CD4-positive, alpha-beta T cell (primary cell): Measurements from ENCODE around the gene OR51B4. TPM values are rescaled to one million over a fixed set of nuclear protein-coding genes. Genes with fewer than 3 reads are reported as not detected.

ENCODE experiments used
- ATAC-seq: fragments of 200-7000 bp; cut with Tn5 transposase; one replicate; pipeline ENCODE4 v1.10.0; 2022; ENCODE audit warnings: mild to moderate bottlenecking; ENCODE audit not compliant: poor library complexity
- CTCF ChIA-PET: fragments of 350-600 bp; sonication (Branson Sonifier 250); formaldehyde crosslinking; loops from one replicate; lab custom pipeline; 2021; ENCODE audit warnings: antibody characterized with exemption, inconsistent platforms; lab: Charles Lee
- POLR2A ChIA-PET: fragments of 350-600 bp; sonication (Branson Sonifier 250); formaldehyde crosslinking; loops from one replicate; lab custom pipeline; 2021; ENCODE audit warnings: antibody characterized with exemption, inconsistent platforms; lab: Charles Lee
- DNase-seq, 14 experiments: peaks; one replicate each; pipeline ENCODE4 v3.0.0-alpha.2; 2013 to 2020; ENCODE audit warnings: mixed read lengths in 2 of 14
- H3K27ac ChIP-seq, 2 donors: one replicate each; pipeline versions ENCODE4 v1.5.1 to v1.7.0; 2013; ENCODE audit warnings: low read length in 2 of 2, low read depth in 1 of 2, mild to moderate bottlenecking in 1 of 2
- H3K27me3 ChIP-seq, 2 experiments: 1 replicate in 1 of 2; 2 replicates in 1 of 2; pipeline versions ENCODE4 v1.6.1 to v1.7.0; 2013; ENCODE audit warnings: low read length in 2 of 2, control low read depth in 1 of 2, mild to moderate bottlenecking in 1 of 2, moderate library complexity in 1 of 2; ENCODE audit not compliant: insufficient read depth in 2 of 2, control insufficient read depth in 1 of 2
- H3K36me3 ChIP-seq: one replicate; pipeline ENCODE4 v1.6.1; 2013; ENCODE audit warnings: low read length, control low read depth; ENCODE audit not compliant: insufficient read depth
- H3K4me1 ChIP-seq: one replicate; pipeline ENCODE4 v1.6.1; 2013; ENCODE audit warnings: low read length, control low read depth; ENCODE audit not compliant: insufficient read depth
- H3K4me3 ChIP-seq: one replicate; pipeline ENCODE4 v1.5.1; 2013; ENCODE audit warnings: mild to moderate bottlenecking, low read length, moderate library complexity
- H3K9me3 ChIP-seq, 2 experiments: 1 replicate in 1 of 2; 2 replicates in 1 of 2; pipeline versions ENCODE4 v1.6.1 to v1.7.0; 2013; ENCODE audit warnings: low read length in 2 of 2, mild to moderate bottlenecking in 2 of 2, control low read depth in 1 of 2, moderate library complexity in 1 of 2; ENCODE audit not compliant: control insufficient read depth in 1 of 2, insufficient read depth in 1 of 2
- H3K27ac Mint-ChIP-seq: one replicate; pipeline ENCODE4 v1.8.0; 2020; ENCODE audit warnings: mixed read lengths
- H3K27me3 Mint-ChIP-seq: one replicate; pipeline ENCODE4 v1.8.0; 2021; ENCODE audit warnings: mixed read lengths
- H3K36me3 Mint-ChIP-seq: one replicate; pipeline ENCODE4 v1.8.0; 2021; ENCODE audit warnings: low read depth, mixed read lengths
- H3K4me1 Mint-ChIP-seq: one replicate; pipeline ENCODE4 v1.8.0; 2021; ENCODE audit warnings: low read depth, mixed read lengths
- H3K4me3 Mint-ChIP-seq: one replicate; pipeline ENCODE4 v1.8.0; 2020; ENCODE audit warnings: mild to moderate bottlenecking, mixed read lengths
- H3K9me3 Mint-ChIP-seq: one replicate; pipeline ENCODE4 v1.8.0; 2020; ENCODE audit warnings: mixed read lengths
- intact Hi-C, 2 experiments: fragments of 100-400 bp; cut with DNase I in 1 of 2; cut with micrococcal nuclease in 1 of 2; formaldehyde crosslinking; loops; one replicate each; pipeline versions ENCODE4 v1.15.1 to v1.9.0; 2023 to 2025; cut with DNase I, micrococcal nuclease
- polyA plus RNA-seq, 2 donors: library from polyadenylated mRNA; unstranded; fragments of 120-200 nt; gene quantifications; one replicate each; pipeline ENCODE4 v1.2.1, GENCODE V29; 2013
- total RNA-seq, 174 experiments: library from RNA in 2 of 174; stranded (reverse) in 2 of 174; gene quantifications; one replicate each; pipeline ENCODE4 v1.2.3 and lab custom pipeline; 2021 to 2026
- TF ChIP-seq, protein P1 (sequence below): fragments of 200-600 bp; IDR thresholded peaks from one replicate; pipeline ENCODE4 v1.8.0; 2022; ENCODE audit warnings: antibody characterized with exemption, mild to moderate bottlenecking

Gene OR51B4
- not detected for total RNA-seq
- polyA plus RNA-seq (2013, experiment 1 of 2), result 2.3 TPM
- not detected for polyA plus RNA-seq (2013, experiment 2 of 2)
- 0 to 0.13 (median 0) reads per million in 172 experiments for total RNA-seq (lab: John Stamatoyannopoulos, UW)

- Mint-ChIP-seq H3K27ac (no peak within 1 kb of the TSS), H3K27me3 (peaks cover 3% of the 10 kb centered on the region), H3K36me3 (no peaks in the 10 kb centered on the region), H3K4me3 (no peak within 1 kb of the TSS), H3K9me3 (no peaks in the 10 kb centered on the region), H3K4me1 (no peaks in the 10 kb centered on the region)
- ChIA-PET POLR2A (no interaction called here), CTCF (no interaction called here)
- Histone ChIP-seq H3K9me3 (no peaks in the 10 kb centered on the region), H3K27ac (no peak within 1 kb of the TSS), H3K4me3 (no peak within 1 kb of the TSS), H3K4me1 (no peaks in the 10 kb centered on the region), H3K36me3 (no peaks in the 10 kb centered on the region), H3K27me3 (no peaks in the 10 kb centered on the region)
- intact Hi-C loops, result no loop called here
- ATAC-seq (no peak), DNase-seq (no peak)
- TF ChIP-seq, protein P1, sequence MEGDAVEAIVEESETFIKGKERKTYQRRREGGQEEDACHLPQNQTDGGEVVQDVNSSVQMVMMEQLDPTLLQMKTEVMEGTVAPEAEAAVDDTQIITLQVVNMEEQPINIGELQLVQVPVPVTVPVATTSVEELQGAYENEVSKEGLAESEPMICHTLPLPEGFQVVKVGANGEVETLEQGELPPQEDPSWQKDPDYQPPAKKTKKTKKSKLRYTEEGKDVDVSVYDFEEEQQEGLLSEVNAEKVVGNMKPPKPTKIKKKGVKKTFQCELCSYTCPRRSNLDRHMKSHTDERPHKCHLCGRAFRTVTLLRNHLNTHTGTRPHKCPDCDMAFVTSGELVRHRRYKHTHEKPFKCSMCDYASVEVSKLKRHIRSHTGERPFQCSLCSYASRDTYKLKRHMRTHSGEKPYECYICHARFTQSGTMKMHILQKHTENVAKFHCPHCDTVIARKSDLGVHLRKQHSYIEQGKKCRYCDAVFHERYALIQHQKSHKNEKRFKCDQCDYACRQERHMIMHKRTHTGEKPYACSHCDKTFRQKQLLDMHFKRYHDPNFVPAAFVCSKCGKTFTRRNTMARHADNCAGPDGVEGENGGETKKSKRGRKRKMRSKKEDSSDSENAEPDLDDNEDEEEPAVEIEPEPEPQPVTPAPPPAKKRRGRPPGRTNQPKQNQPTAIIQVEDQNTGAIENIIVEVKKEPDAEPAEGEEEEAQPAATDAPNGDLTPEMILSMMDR, result no peak
These were observed at the start of gene OR51B4 for GRCh38 chr11:5301846-5302245. OR51B4 (minus strand) TSS chr11:5301946; CDS start chr11:5301946, 0 bp downstream.

DNA sequence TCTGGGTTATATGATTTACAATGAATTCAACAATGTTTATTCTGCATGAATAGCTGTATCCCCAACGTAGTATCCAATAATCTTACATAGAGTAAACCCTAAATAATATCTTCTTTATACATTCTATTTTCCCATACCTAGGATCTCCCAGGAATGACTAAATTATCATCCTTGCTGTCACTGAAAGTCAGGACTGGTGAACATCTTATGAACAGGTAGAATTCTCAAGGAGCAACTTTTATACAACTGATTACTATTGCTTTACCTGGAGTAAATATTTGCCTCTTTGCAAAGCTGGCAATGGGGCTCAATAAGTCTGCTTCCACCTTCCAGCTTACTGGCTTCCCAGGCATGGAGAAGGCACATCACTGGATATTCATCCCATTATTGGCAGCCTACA, 49.5 kb upstream of the OR51B4 start, which contains the start of gene OR51B6:
Gene OR51B6, plus strand, starts transcription at position 301 of the 400 bp plus-strand sequence. Its CDS starts 0 bp downstream, at position 301.
- peaks cover 19% of the 10 kb centered on the region for H3K27me3 Mint-ChIP-seq
- DNase-seq, result no peak
- ATAC-seq, result no peak
- TF ChIP-seq, protein P1, result no peak
- ChIA-PET POLR2A (no interaction called here), CTCF (no interaction called here)
- Histone ChIP-seq H3K27ac (no peak within 1 kb of the TSS), H3K27me3 (peaks cover 0 to 4% of the 10 kb centered on the region in 2 experiments), H3K4me3 (no peak within 1 kb of the TSS), H3K36me3 (no peaks in the 10 kb centered on the region), H3K4me1 (no peaks in the 10 kb centered on the region), H3K9me3 (peaks cover 0 to 3% of the 10 kb centered on the region in 2 experiments)
- no peaks in the 10 kb centered on the region for H3K9me3 Mint-ChIP-seq
- no peaks in the 10 kb centered on the region for H3K4me1 Mint-ChIP-seq
- H3K4me3 Mint-ChIP-seq, result no peak within 1 kb of the TSS
- H3K27ac Mint-ChIP-seq, result no peak within 1 kb of the TSS
- H3K36me3 Mint-ChIP-seq, result no peaks in the 10 kb centered on the region
- intact Hi-C loops, result no loop called here

DNA sequence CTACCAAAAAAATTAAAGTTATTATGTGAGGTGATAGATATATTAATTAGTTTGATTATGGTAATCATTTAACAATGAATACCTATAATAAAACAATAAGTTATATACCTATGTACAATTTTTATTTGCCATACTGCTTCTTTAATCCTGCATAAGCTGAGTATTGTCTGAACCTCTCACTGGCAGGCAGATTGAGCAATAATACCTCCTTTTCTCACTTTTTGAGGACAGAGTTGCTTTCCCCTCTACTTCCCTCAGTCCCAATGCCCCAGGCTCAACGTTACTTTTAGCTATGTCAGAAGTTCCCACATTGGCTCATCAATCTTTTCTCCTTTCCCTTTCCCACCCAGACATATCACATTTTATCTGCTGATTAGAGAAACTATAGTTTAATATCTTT, 47.8 kb upstream of the OR51B4 start:
- H3K4me3 ChIP-seq, result no peak overlapping the region
- CTCF ChIA-PET, result no interaction called here
- no peaks in the 10 kb centered on the region for H3K36me3 Mint-ChIP-seq
- H3K9me3 Mint-ChIP-seq, result no peaks in the 10 kb centered on the region
- peaks cover 19% of the 10 kb centered on the region for H3K27me3 Mint-ChIP-seq
- intact Hi-C loops, result no loop called here
- H3K9me3 ChIP-seq, result peaks cover 0 to 2% of the 10 kb centered on the region in 2 experiments
- POLR2A ChIA-PET, result no interaction called here
- no peak overlapping the region for H3K27ac ChIP-seq
- no peak overlapping the region for H3K27ac Mint-ChIP-seq
- TF ChIP-seq, protein P1, result no peak
- no peak overlapping the region for H3K4me3 Mint-ChIP-seq
- peaks cover 0 to 3% of the 10 kb centered on the region in 2 experiments for H3K27me3 ChIP-seq
- H3K4me1 Mint-ChIP-seq, result no peaks in the 10 kb centered on the region
- ATAC-seq, result no peak
- DNase-seq, result no peak
- H3K36me3 ChIP-seq, result no peaks in the 10 kb centered on the region
- no peaks in the 10 kb centered on the region for H3K4me1 ChIP-seq
